ENCODE results near the gene LMAN1L. TPM values are rescaled to one million over a fixed set of nuclear protein-coding genes. Genes with fewer than 3 reads are reported as not detected.
A peak's percentile ranks its signal among the peaks of the same experiment; 100 is the strongest.

The LMAN1L gene
- total RNA-seq, 3 donors from 2014 or later = 0.32 to 0.60 (median 0.55) TPM

- Histone ChIP-seq H3K9me3 (no peaks in the 10 kb centered on the region), H3K4me1 (ENCODE audit: low read depth) (no peaks in the 10 kb centered on the region), H3K4me3 (no peak overlapping the region), H3K36me3 (ENCODE audit: low read depth) (no peaks in the 10 kb centered on the region)
- no peak for ATAC-seq
- no peak for TF ChIP-seq CTCF (IDR thresholded peaks at IDR 0.05)
- DNase-seq = no peak
- intact Hi-C loops (cut with DNase I, micrococcal nuclease) = no loop called here
Observed at GRCh38 chr15:74824976-74825375, 12.3 kb downstream of the LMAN1L start.

- ATAC-seq (no peak), DNase-seq (no peak)
- Histone ChIP-seq H3K4me3 (no peak overlapping the region), H3K4me1 (ENCODE audit: low read depth) (no peaks in the 10 kb centered on the region), H3K9me3 (no peaks in the 10 kb centered on the region), H3K36me3 (ENCODE audit: low read depth) (no peaks in the 10 kb centered on the region)
- intact Hi-C loops (cut with DNase I, micrococcal nuclease) = no loop called here
- no peak for TF ChIP-seq CTCF (IDR thresholded peaks at IDR 0.05)
Observed at GRCh38 chr15:74825866-74826265, 13.2 kb downstream of the LMAN1L start.

DNA sequence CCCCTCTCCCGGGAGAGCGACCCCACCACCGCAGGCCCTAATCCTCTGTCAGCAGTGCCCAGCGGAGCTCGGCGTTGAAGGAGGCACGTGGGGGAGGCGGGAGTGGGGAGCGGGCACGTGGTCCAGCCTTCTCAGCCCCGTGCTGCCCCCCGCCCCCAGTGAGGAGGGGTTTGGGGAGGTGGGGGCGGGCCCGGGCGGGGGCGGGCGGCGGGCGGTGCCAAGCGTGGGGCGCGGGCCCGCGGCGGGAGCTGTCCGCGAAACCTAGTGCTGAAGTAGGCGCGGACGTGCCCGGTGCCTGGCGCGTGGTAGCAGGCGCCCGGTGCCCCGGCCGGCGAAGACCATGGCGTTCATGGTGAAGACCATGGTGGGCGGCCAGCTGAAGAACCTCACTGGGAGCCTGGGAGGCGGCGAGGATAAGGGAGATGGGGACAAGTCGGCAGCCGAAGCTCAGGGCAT lies 13.8 kb downstream of the LMAN1L start, which contains the start of gene CPLX3:
Gene CPLX3, plus strand, starts transcription at position 264 of the 456 bp plus-strand sequence. Its CDS starts 77 bp downstream, at position 341.
- Histone ChIP-seq H3K4me1 (ENCODE audit: low read depth) (no peaks in the 10 kb centered on the region), H3K9me3 (no peaks in the 10 kb centered on the region), H3K4me3 (no peak within 1 kb of the TSS), H3K36me3 (ENCODE audit: low read depth) (no peaks in the 10 kb centered on the region)
- no peak for TF ChIP-seq CTCF (IDR thresholded peaks at IDR 0.05)
- DNase-seq = peak in 2 of 3 donors; percentile 66 to 67
- peak; percentile 78 for ATAC-seq
- intact Hi-C loops (cut with DNase I, micrococcal nuclease) = no loop called here

DNA sequence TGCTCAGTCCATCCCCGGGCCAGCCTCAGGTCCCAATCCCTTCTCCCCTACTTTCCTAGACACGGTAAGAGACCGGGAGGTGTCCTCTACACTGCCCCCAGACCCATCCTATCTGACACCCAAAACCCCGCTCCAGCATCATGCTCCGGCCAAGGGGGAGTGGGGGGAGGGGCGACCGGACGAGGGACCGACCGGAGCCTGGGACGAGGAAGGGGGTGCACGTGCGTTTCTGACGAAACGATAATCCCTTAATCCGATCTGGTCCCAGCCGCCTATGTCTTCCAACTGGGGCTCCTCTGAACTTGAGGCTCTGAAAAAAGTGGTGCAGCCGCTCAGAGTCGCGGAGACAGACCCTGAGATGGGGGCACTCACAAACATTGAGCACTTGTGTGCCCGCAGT lies 14.3 kb downstream of the LMAN1L start:
- H3K4me3 ChIP-seq = no peak overlapping the region
- H3K36me3 ChIP-seq (ENCODE audit: low read depth) = no peaks in the 10 kb centered on the region
- intact Hi-C loops (cut with DNase I, micrococcal nuclease) = no loop called here
- TF ChIP-seq CTCF (IDR thresholded peaks at IDR 0.05) = no peak
- no peaks in the 10 kb centered on the region for H3K9me3 ChIP-seq
- no peak for ATAC-seq
- H3K4me1 ChIP-seq (ENCODE audit: low read depth) = no peaks in the 10 kb centered on the region
- DNase-seq = no peak

DNA sequence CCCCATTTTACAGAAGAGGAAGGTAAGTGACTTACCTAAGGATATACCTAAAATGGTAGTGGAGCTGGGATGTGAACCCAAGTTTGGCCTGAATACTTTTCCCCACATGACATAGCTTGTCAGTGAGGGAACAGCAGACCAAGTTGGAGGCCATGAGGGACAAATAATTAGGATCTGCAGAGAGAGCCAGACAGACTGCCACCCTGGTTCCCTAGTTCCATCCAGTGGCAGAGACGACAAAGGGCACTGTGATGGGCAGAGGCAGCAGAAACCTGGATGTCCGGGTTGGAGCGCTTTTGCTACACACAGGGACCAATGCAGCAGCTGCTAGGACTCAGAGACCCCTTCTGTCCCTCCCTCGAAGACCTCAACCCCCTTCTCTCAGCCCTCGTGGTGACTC lies 15.0 kb downstream of the LMAN1L start:
- Histone ChIP-seq H3K4me3 (no peak overlapping the region), H3K9me3 (no peaks in the 10 kb centered on the region)

More for the DNA sequence above, 15.0 kb downstream of the LMAN1L start:
- DNase-seq (no peak), ATAC-seq (no peak)
- no peak for TF ChIP-seq CTCF (IDR thresholded peaks at IDR 0.05)
- intact Hi-C loops (cut with DNase I, micrococcal nuclease) = no loop called here
- peaks cover 7% of the 10 kb centered on the region for H3K4me1 ChIP-seq (ENCODE audit: low read depth)
- no peaks in the 10 kb centered on the region for H3K36me3 ChIP-seq (ENCODE audit: low read depth)

Data from mucosa of descending colon (tissue), 3 donors.